Fibroblast of villous mesenchyme (primary cell): Measurements from ENCODE around the gene TMUB2. TPM values are rescaled to one million over a fixed set of nuclear protein-coding genes. Genes with fewer than 3 reads are reported as not detected.

Source experiments
- DNase-seq: peaks from one replicate; pipeline ENCODE4 v3.0.0-alpha.2; 2010; ENCODE audit warnings: low read depth
- H3K4me3 ChIP-seq: 2 replicates; pipeline ENCODE4 v1.5.1; 2011; ENCODE audit warnings: low read depth, mild to moderate bottlenecking, low read length
- CTCF ChIP-seq: IDR thresholded peaks from 2 replicates; pipeline ENCODE4 v1.5.1; 2012; ENCODE audit warnings: low read depth, mild to moderate bottlenecking, low read length; ENCODE audit not compliant: insufficient read depth
- total RNA-seq: library from RNA; depleted of rRNA; stranded (reverse); fragments of >200 nt; gene quantifications from 2 replicates; pipeline ENCODE4 v1.2.3, GENCODE V29; 2012

TMUB2 gene
- total RNA-seq, 1 donor = 28.1 TPM

GRCh38 chr17:44203731-44204440 is 17.1 kb downstream of the TMUB2 start:
- DNase-seq = peak; percentile 64
- H3K4me3 ChIP-seq = no peak overlapping the region
- peak; percentile 71 for TF ChIP-seq CTCF

GRCh38 chr17:44204441-44204882 is 17.7 kb downstream of the TMUB2 start:
- no peak overlapping the region for H3K4me3 ChIP-seq
- peak; percentile 87 for DNase-seq
- TF ChIP-seq CTCF = no peak

- no peak for DNase-seq
- H3K4me3 ChIP-seq = no peak overlapping the region
- TF ChIP-seq CTCF = peak; percentile 31
Measured at GRCh38 chr17:44205962-44206824, 19.4 kb downstream of the TMUB2 start.

GRCh38 chr17:44206825-44207155 is 20.0 kb downstream of the TMUB2 start:
- H3K4me3 ChIP-seq = no peak overlapping the region
- DNase-seq = no peak
- TF ChIP-seq CTCF = no peak

- TF ChIP-seq CTCF = no peak
- no peak overlapping the region for H3K4me3 ChIP-seq
- DNase-seq = no peak
Measured at GRCh38 chr17:44207319-44207718, 20.5 kb downstream of the TMUB2 start.

- DNase-seq = no peak
- TF ChIP-seq CTCF = no peak
- no peak overlapping the region for H3K4me3 ChIP-seq
Measured at GRCh38 chr17:44207743-44208142, 21.0 kb downstream of the TMUB2 start.
